DMS53 (cell line): Measurements from ENCODE around the gene ZFYVE9.
"Not testable (repeated sequence)": the region's sequence is repeated elsewhere in the genome, so short reads cannot be mapped to it uniquely, and the experiment has no call there.

Source experiments
- DNase-seq: peaks from one replicate; lab custom pipeline; 2025; lab: John Stamatoyannopoulos, UW

Gene ZFYVE9

DNA sequence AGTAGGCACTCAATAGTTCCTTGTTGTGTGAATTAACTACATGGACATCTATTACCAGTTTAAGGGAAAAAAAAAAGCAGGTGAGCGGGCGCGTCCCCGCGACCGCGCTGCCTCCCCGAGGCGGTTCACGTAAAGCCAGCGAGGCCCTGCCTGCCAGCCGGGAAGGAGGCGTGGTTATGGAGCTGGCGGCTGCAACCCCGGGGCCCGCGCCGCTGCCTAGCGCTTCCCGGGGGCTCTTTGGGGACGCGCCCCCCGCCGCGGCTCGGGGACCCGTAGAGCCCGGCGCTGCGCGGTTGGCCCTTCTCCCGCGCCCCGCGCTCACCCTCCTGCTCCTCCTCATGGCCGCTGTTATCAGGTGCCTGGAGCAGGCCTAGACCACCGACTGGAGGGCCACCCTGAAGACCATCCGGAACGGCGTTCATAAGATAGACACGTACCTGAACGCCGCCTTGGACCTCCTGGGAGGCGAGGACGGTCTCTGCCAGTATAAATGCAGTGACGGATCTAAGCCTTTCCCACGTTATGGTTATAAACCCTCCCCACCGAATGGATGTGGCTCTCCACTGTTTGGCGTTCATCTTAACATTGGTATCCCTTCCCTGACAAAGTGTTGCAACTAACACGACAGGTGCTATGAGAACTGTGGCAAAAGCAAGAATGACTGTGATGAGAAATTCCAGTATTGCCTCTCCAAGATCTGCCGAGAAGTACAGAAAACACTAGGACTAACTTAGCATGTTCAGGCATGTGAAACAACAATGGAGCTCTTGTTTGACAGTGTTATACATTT lies 226.7 kb downstream of the ZFYVE9 start:
- peak; percentile 96 for DNase-seq

DNA sequence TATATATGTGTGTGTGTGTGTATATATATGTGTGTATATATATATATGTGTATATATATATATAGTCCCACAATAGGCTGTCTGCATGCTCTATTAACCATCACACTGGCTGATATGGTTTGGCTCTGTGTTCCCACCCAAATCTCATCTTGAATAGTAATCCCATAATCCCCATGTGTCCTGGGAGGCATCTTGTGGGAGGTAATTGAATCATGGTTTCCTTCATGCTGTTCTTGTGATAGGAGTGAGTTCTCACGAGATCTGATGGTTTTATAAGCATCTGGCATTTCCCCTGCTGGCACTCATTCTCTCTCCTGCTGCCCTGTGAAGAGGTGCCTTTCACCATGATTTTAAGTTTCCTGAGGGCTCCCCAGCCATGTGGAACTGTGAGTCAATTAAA lies 228.0 kb downstream of the ZFYVE9 start:
- not testable (repeated sequence) for DNase-seq

DNA sequence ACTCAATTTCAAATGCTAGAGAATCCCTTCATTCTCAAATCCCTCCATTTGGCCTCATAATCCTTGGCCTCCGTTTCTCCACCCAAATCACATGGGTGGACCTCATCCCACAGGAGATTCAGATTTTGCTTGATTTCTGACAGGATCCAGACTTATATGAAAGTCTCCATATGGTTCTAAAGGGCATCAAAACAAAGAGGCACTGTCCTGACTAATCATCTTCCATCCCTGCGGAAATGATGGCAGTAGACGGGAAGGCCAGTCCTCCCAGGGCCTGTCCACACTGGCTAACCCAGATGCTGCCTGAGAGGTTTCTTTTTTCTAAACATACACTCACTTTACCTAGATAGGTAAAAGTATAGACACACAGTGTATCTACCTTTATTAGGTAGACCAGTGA lies 243.5 kb downstream of the ZFYVE9 start:
- no peak for DNase-seq

DNA sequence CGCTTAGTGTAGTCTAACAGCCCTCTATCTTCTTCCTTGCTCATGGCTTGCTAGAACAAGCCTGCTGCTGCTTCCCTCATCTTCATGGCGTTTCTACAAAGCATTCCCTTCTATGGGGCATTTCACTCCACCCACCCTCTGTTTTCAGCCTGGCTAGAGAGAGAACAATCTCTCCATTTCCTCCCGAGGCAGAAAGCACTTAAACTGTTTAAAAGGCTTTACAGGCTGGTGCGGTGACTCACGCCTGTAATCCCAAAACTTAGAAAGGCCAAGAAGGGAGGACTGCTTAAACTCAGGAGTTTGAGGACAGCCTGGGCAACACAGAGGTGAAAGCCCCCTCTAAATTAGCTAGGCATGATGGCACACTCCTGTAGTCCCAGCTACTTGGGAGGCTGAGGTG lies 244.6 kb downstream of the ZFYVE9 start:
- no peak for DNase-seq

DNA sequence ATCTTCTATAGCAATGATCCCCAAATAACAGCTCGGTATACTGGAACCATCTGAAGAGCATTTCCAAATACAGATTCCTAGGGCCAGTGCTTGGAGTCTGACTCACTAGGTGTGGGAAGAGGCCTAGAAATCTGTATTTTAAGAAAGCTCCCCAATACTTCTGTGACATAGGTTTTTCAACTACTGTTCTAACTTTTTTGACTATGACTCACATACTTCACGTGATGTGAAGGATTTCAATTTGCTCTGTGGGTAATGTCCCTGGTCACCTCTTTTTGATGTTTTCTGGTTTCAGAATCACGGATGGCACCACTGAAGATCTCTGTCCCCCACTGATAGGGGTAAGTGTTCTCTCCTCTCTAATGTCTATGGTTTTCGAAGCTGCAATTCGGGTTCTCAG lies 251.3 kb downstream of the ZFYVE9 start:
- DNase-seq: no peak
